Rectal smooth muscle tissue (tissue), 1 donor: ENCODE results near the gene NCOA3.

Source experiments
- H3K27ac ChIP-seq: one replicate; pipeline ENCODE4 v1.7.0; 2013; ENCODE audit warnings: low read depth, low read length, inconsistent platforms
- H3K27me3 ChIP-seq: one replicate; pipeline ENCODE4 v1.7.0; 2013; ENCODE audit warnings: low read length; ENCODE audit not compliant: control insufficient read depth, insufficient read depth
- H3K36me3 ChIP-seq: one replicate; pipeline ENCODE4 v1.7.0; 2013; ENCODE audit warnings: low read length; ENCODE audit not compliant: control insufficient read depth, insufficient read depth
- H3K4me1 ChIP-seq: one replicate; pipeline ENCODE4 v1.7.0; 2013; ENCODE audit warnings: low read length; ENCODE audit not compliant: control insufficient read depth, insufficient read depth
- H3K4me3 ChIP-seq: one replicate; pipeline ENCODE4 v1.7.0; 2013; ENCODE audit warnings: low read length
- H3K9ac ChIP-seq: one replicate; pipeline ENCODE4 v1.7.0; 2013; ENCODE audit warnings: low read length

The NCOA3 gene

DNA sequence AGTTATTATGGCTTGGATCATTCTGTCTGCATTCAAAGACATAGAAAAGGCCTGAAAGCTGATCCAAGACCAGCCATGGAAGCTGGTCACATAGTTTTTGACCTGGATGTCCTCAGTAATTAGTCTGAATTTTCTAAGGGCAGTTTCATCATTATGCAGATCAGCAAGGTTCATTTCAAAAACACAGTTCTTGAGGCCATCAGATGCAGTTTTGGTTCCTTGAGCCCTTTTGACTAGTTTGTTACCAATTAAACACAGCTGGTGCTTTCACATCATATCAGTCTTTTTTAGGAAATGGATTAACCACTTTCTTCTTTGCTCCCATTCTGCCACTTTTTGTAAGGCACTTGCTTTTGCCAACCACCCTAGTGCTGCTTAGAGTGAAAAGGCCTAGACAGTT, 129.4 kb downstream of the NCOA3 start:
- Histone ChIP-seq H3K4me1 (no peaks in the 10 kb centered on the region), H3K4me3 (no peak overlapping the region), H3K36me3 (peaks cover 6% of the 10 kb centered on the region), H3K27me3 (no peaks in the 10 kb centered on the region), H3K9ac (no peak overlapping the region), H3K27ac (no peak overlapping the region)

DNA sequence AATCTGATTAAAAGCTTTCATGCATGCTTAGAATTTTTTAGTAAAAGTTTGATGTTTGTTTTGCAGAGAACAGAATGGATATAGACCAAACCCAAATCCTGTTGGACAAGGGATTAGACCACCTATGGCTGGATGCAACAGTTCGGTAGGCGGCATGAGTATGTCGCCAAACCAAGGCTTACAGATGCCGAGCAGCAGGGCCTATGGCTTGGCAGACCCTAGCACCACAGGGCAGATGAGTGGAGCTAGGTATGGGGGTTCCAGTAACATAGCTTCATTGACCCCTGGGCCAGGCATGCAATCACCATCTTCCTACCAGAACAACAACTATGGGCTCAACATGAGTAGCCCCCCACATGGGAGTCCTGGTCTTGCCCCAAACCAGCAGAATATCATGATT, 133.6 kb downstream of the NCOA3 start:
- no peak overlapping the region for H3K27ac ChIP-seq
- H3K4me1 ChIP-seq: no peaks in the 10 kb centered on the region
- no peaks in the 10 kb centered on the region for H3K27me3 ChIP-seq
- H3K36me3 ChIP-seq: peaks cover 16% of the 10 kb centered on the region
- no peak overlapping the region for H3K9ac ChIP-seq
- no peak overlapping the region for H3K4me3 ChIP-seq

DNA sequence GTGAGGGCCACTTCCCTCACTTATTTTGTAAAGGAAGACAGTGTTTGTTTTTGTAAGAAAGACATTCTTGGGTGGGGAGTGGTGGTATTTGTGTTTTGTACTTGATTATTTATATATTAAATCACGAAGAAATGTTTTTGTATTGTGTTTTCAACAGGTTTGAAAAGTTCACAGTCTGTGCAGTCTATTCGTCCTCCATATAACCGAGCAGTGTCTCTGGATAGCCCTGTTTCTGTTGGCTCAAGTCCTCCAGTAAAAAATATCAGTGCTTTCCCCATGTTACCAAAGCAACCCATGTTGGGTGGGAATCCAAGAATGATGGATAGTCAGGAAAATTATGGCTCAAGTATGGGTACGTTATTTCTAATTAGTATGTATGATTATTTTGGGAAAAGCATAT, 137.2 kb downstream of the NCOA3 start:
- Histone ChIP-seq H3K36me3 (peaks cover 27% of the 10 kb centered on the region), H3K4me1 (no peaks in the 10 kb centered on the region), H3K4me3 (no peak overlapping the region), H3K27ac (no peak overlapping the region), H3K9ac (no peak overlapping the region), H3K27me3 (no peaks in the 10 kb centered on the region)

GRCh38 chr20:47642118-47642517, 140.4 kb downstream of the NCOA3 start:
- H3K27me3 ChIP-seq: no peaks in the 10 kb centered on the region
- H3K4me1 ChIP-seq: no peaks in the 10 kb centered on the region
- no peak overlapping the region for H3K27ac ChIP-seq
- no peak overlapping the region for H3K9ac ChIP-seq
- H3K36me3 ChIP-seq: peaks cover 23% of the 10 kb centered on the region
- H3K4me3 ChIP-seq: no peak overlapping the region

DNA sequence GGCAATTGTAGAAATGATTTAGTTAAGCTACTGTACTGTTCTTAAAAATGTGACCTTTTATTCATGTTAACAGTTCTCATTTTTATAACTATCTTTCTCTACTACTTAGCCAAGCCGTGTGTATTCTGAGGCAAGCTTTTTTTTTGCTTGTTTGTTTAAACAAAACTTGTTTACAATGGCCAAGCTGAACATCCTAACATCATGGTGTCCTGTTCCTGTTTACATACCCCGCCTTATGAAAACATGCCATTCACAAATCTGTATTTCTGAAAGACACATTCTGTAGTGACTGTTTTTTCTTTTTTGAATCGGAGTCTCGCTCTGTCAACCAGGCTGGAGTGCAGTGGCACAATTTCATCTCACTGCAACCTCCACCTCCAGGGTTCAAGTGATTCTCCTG, 140.9 kb downstream of the NCOA3 start:
- Histone ChIP-seq H3K4me3 (no peak overlapping the region), H3K9ac (no peak overlapping the region), H3K36me3 (peaks cover 22% of the 10 kb centered on the region)

DNA sequence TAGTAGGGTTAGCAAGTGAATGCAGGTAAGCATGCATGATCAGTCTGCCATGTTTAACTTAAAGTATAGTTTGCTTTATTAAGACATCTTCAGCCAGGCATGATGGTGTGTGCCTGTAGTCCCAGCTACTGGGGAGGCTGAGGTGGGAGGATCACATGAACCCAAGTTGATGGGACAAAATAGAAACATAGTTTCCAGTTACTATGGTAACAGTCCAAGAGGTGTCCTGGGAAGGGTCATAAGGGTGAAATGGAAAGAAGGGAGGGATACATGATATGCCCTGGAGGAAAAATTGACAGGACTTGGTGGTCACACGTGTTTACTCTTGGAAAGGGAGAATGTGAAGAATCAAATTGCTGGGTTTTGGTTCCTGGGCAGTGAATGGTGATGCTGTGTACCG, 143.9 kb downstream of the NCOA3 start:
- Histone ChIP-seq H3K9ac (no peak overlapping the region), H3K27ac (no peak overlapping the region), H3K27me3 (no peaks in the 10 kb centered on the region), H3K4me3 (no peak overlapping the region), H3K36me3 (peaks cover 18% of the 10 kb centered on the region), H3K4me1 (no peaks in the 10 kb centered on the region)

More for the DNA sequence above, 140.9 kb downstream of the NCOA3 start:
- no peaks in the 10 kb centered on the region for H3K4me1 ChIP-seq
- H3K27ac ChIP-seq: no peak overlapping the region
- no peaks in the 10 kb centered on the region for H3K27me3 ChIP-seq

DNA sequence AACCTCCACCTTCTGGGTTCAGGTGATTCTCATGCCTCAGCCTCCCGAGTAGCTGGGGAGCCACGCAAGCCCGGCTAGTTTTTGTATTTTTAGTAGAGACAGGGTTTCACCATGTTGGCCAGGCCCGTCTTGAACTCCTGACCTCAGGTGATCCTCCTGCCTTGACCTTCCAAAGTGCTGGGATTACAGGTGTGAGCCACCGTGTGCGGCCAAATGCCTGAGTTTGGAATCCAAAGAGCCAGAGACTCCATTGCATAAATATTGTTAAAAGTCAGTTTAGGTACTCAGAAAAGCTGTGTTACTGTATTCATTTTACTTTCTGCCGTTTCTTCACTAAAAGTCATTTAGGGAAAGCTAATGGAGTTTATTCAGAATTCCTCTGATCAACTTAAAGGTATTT, 146.3 kb downstream of the NCOA3 start:
- no peak overlapping the region for H3K4me3 ChIP-seq
- no peak overlapping the region for H3K27ac ChIP-seq
- no peaks in the 10 kb centered on the region for H3K4me1 ChIP-seq
- no peaks in the 10 kb centered on the region for H3K27me3 ChIP-seq
- H3K9ac ChIP-seq: no peak overlapping the region
- peaks cover 25% of the 10 kb centered on the region for H3K36me3 ChIP-seq

GRCh38 chr20:47648943-47649342, 147.3 kb downstream of the NCOA3 start:
- Histone ChIP-seq H3K27me3 (no peaks in the 10 kb centered on the region), H3K4me3 (no peak overlapping the region), H3K27ac (no peak overlapping the region), H3K9ac (no peak overlapping the region), H3K36me3 (peaks cover 30% of the 10 kb centered on the region), H3K4me1 (no peaks in the 10 kb centered on the region)

- H3K9ac ChIP-seq: no peak overlapping the region
- H3K27me3 ChIP-seq: no peaks in the 10 kb centered on the region
- H3K27ac ChIP-seq: no peak overlapping the region
- no peak overlapping the region for H3K4me3 ChIP-seq
- H3K4me1 ChIP-seq: no peaks in the 10 kb centered on the region
- H3K36me3 ChIP-seq: peaks cover 31% of the 10 kb centered on the region
These were observed 150.6 kb downstream of the NCOA3 start for GRCh38 chr20:47652301-47652700.

- peaks cover 31% of the 10 kb centered on the region for H3K36me3 ChIP-seq
- no peak overlapping the region for H3K9ac ChIP-seq
- no peaks in the 10 kb centered on the region for H3K27me3 ChIP-seq
- H3K4me3 ChIP-seq: no peak overlapping the region
- no peak overlapping the region for H3K27ac ChIP-seq
- no peaks in the 10 kb centered on the region for H3K4me1 ChIP-seq
These were observed 151.1 kb downstream of the NCOA3 start for GRCh38 chr20:47652794-47653193.

- H3K27me3 ChIP-seq: no peaks in the 10 kb centered on the region
- H3K27ac ChIP-seq: no peak overlapping the region
- peaks cover 31% of the 10 kb centered on the region for H3K36me3 ChIP-seq
- H3K4me1 ChIP-seq: no peaks in the 10 kb centered on the region
- no peak overlapping the region for H3K9ac ChIP-seq
- no peak overlapping the region for H3K4me3 ChIP-seq
These were observed 152.2 kb downstream of the NCOA3 start for GRCh38 chr20:47653869-47654268.

DNA sequence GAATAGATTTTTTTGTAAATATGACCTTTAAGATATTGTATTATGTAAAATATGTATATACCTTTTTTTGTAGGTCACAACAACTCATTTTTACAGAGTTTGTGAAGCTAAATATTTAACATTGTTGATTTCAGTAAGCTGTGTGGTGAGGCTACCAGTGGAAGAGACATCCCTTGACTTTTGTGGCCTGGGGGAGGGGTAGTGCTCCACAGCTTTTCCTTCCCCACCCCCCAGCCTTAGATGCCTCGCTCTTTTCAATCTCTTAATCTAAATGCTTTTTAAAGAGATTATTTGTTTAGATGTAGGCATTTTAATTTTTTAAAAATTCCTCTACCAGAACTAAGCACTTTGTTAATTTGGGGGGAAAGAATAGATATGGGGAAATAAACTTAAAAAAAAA, 152.7 kb downstream of the NCOA3 start:
- Histone ChIP-seq H3K9ac (no peak overlapping the region), H3K4me1 (no peaks in the 10 kb centered on the region), H3K36me3 (peaks cover 29% of the 10 kb centered on the region), H3K27ac (no peak overlapping the region), H3K4me3 (no peak overlapping the region), H3K27me3 (no peaks in the 10 kb centered on the region)

GRCh38 chr20:47655635-47656034, 153.9 kb downstream of the NCOA3 start:
- Histone ChIP-seq H3K27ac (no peak overlapping the region), H3K36me3 (peaks cover 34% of the 10 kb centered on the region)

More at GRCh38 chr20:47655635-47656034, 153.9 kb downstream of the NCOA3 start:
- Histone ChIP-seq H3K4me1 (no peaks in the 10 kb centered on the region), H3K4me3 (no peak overlapping the region), H3K9ac (no peak overlapping the region), H3K27me3 (no peaks in the 10 kb centered on the region)
